Breast epithelium (tissue), 3 donors: ENCODE data around the gene GJB3.

ENCODE experiments used
- POLR2AphosphoS5 ChIP-seq, 3 donors: sonication (generic); formaldehyde crosslinking; IDR thresholded peaks; one replicate each; pipeline ENCODE4 v1.6.1; 2017; ENCODE audit warnings: antibody characterized with exemption in 3 of 3
- TF ChIP-seq, protein P1 (sequence below), 3 donors: fragments of 450-650 bp; IDR thresholded peaks; one replicate each; pipeline ENCODE4 v1.5.1; 2016 to 2017; ENCODE audit warnings: antibody characterized with exemption in 3 of 3, mild to moderate bottlenecking in 3 of 3, moderate library complexity in 3 of 3

DNA sequence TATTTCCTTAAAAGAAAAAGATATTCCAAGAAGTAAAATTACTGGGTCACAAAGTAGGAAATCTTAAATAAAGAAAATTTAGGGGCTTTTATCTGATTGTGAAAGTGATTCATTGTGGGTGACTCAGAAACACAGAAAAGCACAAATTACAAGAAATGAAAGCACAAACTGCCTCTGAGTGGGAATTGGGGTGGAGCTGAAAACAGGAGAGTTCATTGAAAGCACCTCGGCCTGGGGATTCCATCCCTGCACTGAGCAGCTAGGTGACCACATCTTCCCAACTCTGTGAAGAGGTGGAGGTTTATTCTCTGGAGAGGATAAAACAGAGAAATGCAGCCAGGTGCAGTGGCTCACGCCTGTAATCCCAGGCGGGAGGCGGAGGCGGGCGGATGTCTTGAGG, 19.2 kb downstream of the GJB3 start:
- no peak for TF ChIP-seq POLR2AphosphoS5 (IDR thresholded peaks at IDR 0.05)
- TF ChIP-seq, protein P1, sequence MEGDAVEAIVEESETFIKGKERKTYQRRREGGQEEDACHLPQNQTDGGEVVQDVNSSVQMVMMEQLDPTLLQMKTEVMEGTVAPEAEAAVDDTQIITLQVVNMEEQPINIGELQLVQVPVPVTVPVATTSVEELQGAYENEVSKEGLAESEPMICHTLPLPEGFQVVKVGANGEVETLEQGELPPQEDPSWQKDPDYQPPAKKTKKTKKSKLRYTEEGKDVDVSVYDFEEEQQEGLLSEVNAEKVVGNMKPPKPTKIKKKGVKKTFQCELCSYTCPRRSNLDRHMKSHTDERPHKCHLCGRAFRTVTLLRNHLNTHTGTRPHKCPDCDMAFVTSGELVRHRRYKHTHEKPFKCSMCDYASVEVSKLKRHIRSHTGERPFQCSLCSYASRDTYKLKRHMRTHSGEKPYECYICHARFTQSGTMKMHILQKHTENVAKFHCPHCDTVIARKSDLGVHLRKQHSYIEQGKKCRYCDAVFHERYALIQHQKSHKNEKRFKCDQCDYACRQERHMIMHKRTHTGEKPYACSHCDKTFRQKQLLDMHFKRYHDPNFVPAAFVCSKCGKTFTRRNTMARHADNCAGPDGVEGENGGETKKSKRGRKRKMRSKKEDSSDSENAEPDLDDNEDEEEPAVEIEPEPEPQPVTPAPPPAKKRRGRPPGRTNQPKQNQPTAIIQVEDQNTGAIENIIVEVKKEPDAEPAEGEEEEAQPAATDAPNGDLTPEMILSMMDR (IDR thresholded peaks at IDR 0.05), result no peak
